DND-41 (cell line): ENCODE measurements around the gene LY86.

Experiments
- ATAC-seq: fragments of 200-7000 bp; cut with Tn5 transposase; 3 replicates; pipeline ENCODE4 v1.9.1; 2021; ENCODE audit warnings: low read depth; ENCODE audit not compliant: insufficient read depth
- DNase-seq: peaks from one replicate; pipeline ENCODE4 v3.0.0-alpha.2; 2020
- H2AFZ ChIP-seq: 2 replicates; pipeline ENCODE4 v1.6.0; 2012; ENCODE audit warnings: low read depth, low read length
- H3K27ac ChIP-seq: 2 replicates; pipeline ENCODE4 v1.5.1; 2012; ENCODE audit warnings: low read length, inconsistent platforms
- H3K27me3 ChIP-seq: fragments of 200-600 bp; sonication (generic); 2 replicates; pipeline ENCODE4 v1.6.0; 2012; ENCODE audit warnings: low read length, mild to moderate bottlenecking, inconsistent platforms; ENCODE audit not compliant: insufficient read depth, poor library complexity
- H3K36me3 ChIP-seq: 2 replicates; pipeline ENCODE4 v1.5.1; 2012; ENCODE audit warnings: low read length, inconsistent platforms; ENCODE audit not compliant: insufficient read depth
- H3K4me1 ChIP-seq: 2 replicates; pipeline ENCODE4 v1.5.1; 2012; ENCODE audit warnings: mild to moderate bottlenecking, low read length; ENCODE audit not compliant: insufficient read depth
- H3K4me2 ChIP-seq: 2 replicates; pipeline ENCODE4 v1.6.0; 2012; ENCODE audit warnings: mild to moderate bottlenecking, moderate library complexity, low read length, inconsistent platforms; ENCODE audit not compliant: insufficient read depth
- H3K4me3 ChIP-seq, 2 experiments: fragments of 200-600 bp in 1 of 2; shearing (Covaris generic) in 1 of 2; 2 replicates each; pipeline ENCODE4 v1.5.1; 2012 to 2016; ENCODE audit warnings: inconsistent platforms in 2 of 2, low read length in 2 of 2, mild to moderate bottlenecking in 2 of 2, low read depth in 1 of 2, moderate library complexity in 1 of 2
- H3K79me2 ChIP-seq: 2 replicates; pipeline ENCODE4 v1.6.0; 2012; ENCODE audit warnings: low read length, inconsistent platforms; ENCODE audit not compliant: insufficient read depth
- H3K9ac ChIP-seq: 2 replicates; pipeline ENCODE4 v1.6.0; 2012; ENCODE audit warnings: low read depth, mild to moderate bottlenecking, inconsistent platforms, low read length, moderate library complexity
- H3K9me3 ChIP-seq: 2 replicates; pipeline ENCODE4 v1.5.1; 2012; ENCODE audit warnings: low read length, moderate library complexity, mild to moderate bottlenecking, inconsistent platforms; ENCODE audit not compliant: insufficient read depth, severe bottlenecking
- H4K20me1 ChIP-seq: 2 replicates; pipeline ENCODE4 v1.6.0; 2012; ENCODE audit warnings: low read length; ENCODE audit not compliant: insufficient read depth
- EZH2 ChIP-seq: IDR thresholded peaks from 3 replicates; pipeline ENCODE4 v1.6.1; 2012; ENCODE audit warnings: borderline replicate concordance, low read depth, mild to moderate bottlenecking, moderate library complexity, low read length, inconsistent platforms; ENCODE audit not compliant: severe bottlenecking
- TF ChIP-seq, protein P1 (sequence below): IDR thresholded peaks from 2 replicates; pipeline ENCODE4 v1.5.1; 2012; ENCODE audit warnings: borderline replicate concordance, low read length, moderate library complexity, mild to moderate bottlenecking; ENCODE audit not compliant: poor library complexity, severe bottlenecking; ENCODE audit errors: extremely low read depth

Gene LY86

DNA sequence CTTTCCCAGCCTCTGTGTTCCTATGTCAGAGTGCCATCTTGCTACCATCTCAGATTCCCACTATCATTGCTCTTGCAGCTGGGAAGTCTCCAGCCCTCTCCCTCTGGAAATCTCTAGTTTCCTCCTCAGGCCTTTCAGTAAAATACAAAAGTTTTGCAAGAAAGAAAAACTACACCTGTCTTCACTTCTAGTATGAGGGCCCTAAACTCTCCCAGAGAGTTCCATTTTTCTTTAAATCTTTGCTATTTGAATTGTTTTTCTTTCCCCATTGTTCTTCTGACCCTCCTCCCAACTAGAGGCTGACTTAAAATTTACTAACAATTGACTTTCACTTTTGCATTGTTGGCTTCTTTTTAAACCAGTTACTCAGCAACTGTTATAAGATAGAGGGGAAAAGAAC lies 62.8 kb downstream of the LY86 start:
- peaks cover 33% of the 10 kb centered on the region for H3K4me1 ChIP-seq
- no peak overlapping the region for H3K4me3 ChIP-seq
- no peaks in the 10 kb centered on the region for H3K79me2 ChIP-seq
- no peak for ATAC-seq
- no peak overlapping the region for H3K27ac ChIP-seq
- DNase-seq = no peak
- H3K9ac ChIP-seq = no peak overlapping the region
- no peak overlapping the region for H3K4me2 ChIP-seq
- no peaks in the 10 kb centered on the region for H3K9me3 ChIP-seq
- no peak for TF ChIP-seq EZH2
- TF ChIP-seq, protein P1, sequence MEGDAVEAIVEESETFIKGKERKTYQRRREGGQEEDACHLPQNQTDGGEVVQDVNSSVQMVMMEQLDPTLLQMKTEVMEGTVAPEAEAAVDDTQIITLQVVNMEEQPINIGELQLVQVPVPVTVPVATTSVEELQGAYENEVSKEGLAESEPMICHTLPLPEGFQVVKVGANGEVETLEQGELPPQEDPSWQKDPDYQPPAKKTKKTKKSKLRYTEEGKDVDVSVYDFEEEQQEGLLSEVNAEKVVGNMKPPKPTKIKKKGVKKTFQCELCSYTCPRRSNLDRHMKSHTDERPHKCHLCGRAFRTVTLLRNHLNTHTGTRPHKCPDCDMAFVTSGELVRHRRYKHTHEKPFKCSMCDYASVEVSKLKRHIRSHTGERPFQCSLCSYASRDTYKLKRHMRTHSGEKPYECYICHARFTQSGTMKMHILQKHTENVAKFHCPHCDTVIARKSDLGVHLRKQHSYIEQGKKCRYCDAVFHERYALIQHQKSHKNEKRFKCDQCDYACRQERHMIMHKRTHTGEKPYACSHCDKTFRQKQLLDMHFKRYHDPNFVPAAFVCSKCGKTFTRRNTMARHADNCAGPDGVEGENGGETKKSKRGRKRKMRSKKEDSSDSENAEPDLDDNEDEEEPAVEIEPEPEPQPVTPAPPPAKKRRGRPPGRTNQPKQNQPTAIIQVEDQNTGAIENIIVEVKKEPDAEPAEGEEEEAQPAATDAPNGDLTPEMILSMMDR = no peak
- no peaks in the 10 kb centered on the region; the same call in 1 of the 2 replicates for H4K20me1 ChIP-seq
- no peaks in the 10 kb centered on the region for H3K36me3 ChIP-seq
- H3K27me3 ChIP-seq = no peaks in the 10 kb centered on the region
- H2AFZ ChIP-seq = no peak overlapping the region

DNA sequence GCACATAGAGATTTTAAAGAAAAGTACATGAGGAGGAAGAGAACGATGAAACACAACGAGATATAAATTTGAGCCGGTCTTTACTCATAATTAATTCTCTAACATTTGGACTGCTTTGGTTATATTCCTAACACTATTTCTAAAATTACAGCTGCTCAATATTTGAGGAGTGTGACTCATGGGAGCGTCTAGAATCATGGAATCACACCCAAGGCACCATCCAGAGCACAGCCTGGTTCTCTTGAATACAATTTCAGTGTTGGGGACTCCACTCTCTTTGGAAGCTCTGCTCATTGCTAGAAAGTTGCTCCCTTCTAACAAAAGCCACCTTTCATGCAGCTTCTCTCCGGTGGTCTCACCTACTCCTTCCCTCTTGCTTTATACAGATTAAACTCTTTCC lies 64.4 kb downstream of the LY86 start:
- Histone ChIP-seq H3K4me2 (no peak overlapping the region), H3K27ac (no peak overlapping the region), H4K20me1 (no peaks in the 10 kb centered on the region; the same call in 1 of the 2 replicates), H3K9me3 (no peaks in the 10 kb centered on the region), H3K4me3 (no peak overlapping the region), H3K36me3 (no peaks in the 10 kb centered on the region), H3K9ac (no peak overlapping the region), H3K79me2 (no peaks in the 10 kb centered on the region), H3K27me3 (no peaks in the 10 kb centered on the region), H3K4me1 (peaks cover 49% of the 10 kb centered on the region), H2AFZ (no peak overlapping the region)
- no peak for DNase-seq
- ATAC-seq = no peak
- TF ChIP-seq EZH2 = no peak
- TF ChIP-seq, protein P1 = no peak

DNA sequence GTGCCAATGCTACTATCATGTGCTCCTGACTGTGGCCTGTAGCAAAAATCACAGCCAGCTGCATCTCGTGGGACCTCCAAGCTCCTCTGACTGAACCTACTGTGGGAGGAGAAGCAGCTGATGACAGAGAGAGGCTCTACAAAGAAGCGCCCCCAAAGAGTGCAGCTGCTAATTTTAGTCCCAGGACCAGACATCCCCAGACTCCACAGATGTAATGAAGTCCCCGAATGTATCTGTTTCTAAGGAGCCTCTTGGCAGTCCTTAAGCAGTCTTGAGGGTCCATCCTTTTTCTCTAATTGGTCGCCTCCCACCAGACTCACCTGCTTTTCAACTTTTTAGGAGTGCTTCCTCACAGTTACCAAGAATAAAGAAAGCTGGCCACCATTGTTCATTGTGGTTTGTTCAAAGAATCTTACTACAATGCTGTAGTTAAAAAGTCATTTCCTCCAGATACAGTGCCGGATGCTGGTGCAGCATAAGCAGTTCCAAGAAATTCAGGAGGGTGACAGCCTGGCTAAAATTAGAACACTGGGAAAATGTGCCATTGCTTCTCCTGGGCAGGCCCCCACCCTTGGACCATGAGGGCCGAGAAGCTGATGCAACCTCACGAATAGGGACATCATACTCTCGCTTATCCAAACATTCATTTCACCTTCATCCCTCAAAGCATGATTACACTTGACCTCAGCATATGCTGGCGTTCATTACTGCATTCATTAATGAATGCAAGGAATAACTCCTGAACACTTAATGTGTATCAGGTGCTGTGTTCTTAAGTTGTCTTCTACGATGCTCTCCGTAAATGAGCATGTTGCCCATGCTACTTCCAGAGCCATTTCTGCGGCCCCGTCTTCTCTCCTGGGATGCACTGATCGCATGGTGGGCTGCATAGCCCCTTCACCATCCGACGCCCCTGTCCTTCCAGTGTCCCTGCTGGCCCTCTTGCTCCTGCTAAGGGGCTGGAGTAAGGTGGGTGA lies 66.4 kb downstream of the LY86 start:
- Histone ChIP-seq H2AFZ (no peak overlapping the region), H4K20me1 (no peaks in the 10 kb centered on the region; the same call in 1 of the 2 replicates), H3K27ac (peak overlapping the region; percentile 90), H3K9me3 (no peaks in the 10 kb centered on the region), H3K9ac (peak overlapping the region; percentile 44), H3K36me3 (no peaks in the 10 kb centered on the region), H3K4me3 (peak overlapping the region in 1 of 2 experiments; percentile 8; a peak in 2 of 4 replicates), H3K4me2 (peak overlapping the region; percentile 47), H3K79me2 (no peaks in the 10 kb centered on the region), H3K27me3 (no peaks in the 10 kb centered on the region), H3K4me1 (peaks cover 69% of the 10 kb centered on the region)
- no peak for TF ChIP-seq EZH2
- TF ChIP-seq, protein P1 = no peak
- peak; percentile 83 for DNase-seq
- peak; percentile 84 for ATAC-seq
